K562 treated with DMSO at 1 percent for 48 hours (cell line): ENCODE measurements around the gene BTG4. TPM values are rescaled to one million over a fixed set of nuclear protein-coding genes. Genes with fewer than 3 reads are reported as not detected.

Source experiments
- total RNA-seq: library from RNA; unstranded; fragments of 300-600 nt; gene quantifications from 2 replicates; pipeline ENCODE4 v1.2.3, GENCODE V29; 2022; ENCODE audit warnings: low replicate concordance; ENCODE audit errors: extremely low read depth

The BTG4 gene
- total RNA-seq: not detected in 2 replicates

DNA sequence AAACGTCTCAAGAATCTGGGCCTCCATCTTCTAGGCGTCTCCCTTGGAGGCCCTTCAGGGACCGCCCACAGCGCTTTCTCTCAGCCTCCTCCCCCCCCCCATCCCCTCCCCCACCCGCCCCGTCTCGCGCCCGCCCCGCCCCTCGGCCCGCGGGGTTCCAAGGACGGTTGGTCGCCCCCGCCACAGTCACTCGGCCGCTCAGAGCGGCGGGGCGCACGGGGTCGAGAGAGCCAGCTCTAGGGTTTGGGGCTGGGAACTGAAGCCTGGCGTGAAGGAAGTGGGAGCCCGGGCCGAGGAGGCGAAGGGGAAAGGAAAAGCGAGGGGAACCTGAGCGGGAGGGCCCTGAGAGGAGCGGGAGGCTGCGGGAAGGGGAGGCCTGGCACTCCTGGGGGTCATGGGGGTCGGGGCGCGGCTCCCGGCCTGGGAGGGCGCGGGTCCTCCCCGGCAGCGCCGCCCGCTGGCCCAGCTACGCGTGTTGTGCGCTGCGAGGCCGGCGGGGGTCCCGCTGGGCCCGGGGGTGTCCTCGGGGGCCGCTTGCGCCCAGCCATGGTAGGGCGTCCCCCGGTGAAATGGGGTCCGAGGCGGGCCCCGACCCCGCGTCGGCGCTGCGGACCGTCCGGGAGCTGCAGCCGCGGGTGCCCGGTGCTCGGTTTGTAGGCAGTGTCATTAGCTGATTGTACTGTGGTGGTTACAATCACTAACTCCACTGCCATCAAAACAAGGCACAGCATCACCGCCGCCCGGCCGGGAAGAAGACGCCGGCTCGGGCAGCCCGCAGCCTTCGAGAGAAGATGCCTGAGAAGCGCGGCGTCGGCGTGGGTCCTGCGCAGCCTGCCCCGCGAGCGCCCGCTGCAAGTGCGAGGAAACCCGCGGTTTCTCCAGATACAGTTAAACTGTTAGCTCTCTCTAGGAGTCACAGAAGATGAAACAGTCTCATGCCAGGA lies at the start of gene BTG4:
Gene BTG4 (minus strand): TSS at position 91 of the 944 bp plus-strand sequence. CDS start 13,610 bp downstream, outside the sequence.

DNA sequence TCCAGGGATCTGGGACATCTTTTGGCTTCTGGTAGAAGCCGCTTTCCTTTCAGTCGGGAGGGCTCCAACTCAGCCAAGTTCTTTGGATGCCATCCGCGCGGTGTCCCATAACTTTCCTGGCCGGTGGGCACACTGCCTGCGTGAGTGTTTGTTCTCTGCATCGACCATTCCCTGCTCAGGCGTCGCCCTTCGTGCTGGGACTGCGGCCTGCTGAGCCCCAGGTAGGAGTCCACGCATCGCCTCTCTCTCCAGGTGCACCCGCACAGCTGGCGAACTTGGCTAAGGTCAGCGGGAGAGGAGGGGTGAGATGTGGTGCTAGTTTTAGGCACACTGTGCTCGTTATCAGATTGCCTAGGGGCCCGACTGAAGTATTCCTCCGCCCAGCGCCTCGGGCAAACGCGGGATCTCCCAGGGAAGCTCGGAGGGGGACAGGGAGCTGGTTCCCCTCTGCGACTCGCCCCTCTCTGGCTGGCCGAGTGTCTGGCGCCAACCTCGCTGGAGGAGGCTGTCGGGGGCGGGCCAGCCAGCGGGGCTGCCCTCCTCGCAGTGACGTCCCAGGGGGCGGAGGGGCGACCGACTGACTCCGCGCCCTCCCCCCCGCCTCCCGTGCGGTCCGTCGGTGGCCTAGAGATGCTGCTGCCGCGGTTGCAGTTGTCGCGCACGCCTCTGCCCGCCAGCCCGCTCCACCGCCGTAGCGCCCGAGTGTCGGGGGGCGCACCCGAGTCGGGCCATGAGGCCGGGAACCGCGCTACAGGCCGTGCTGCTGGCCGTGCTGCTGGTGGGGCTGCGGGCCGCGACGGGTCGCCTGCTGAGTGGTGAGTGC lies 28.1 kb upstream of the BTG4 start, which contains the start of gene LAYN:
Gene LAYN (plus strand): TSS at position 607 of the 823 bp plus-strand sequence. CDS start 124 bp downstream, at position 731.

DNA sequence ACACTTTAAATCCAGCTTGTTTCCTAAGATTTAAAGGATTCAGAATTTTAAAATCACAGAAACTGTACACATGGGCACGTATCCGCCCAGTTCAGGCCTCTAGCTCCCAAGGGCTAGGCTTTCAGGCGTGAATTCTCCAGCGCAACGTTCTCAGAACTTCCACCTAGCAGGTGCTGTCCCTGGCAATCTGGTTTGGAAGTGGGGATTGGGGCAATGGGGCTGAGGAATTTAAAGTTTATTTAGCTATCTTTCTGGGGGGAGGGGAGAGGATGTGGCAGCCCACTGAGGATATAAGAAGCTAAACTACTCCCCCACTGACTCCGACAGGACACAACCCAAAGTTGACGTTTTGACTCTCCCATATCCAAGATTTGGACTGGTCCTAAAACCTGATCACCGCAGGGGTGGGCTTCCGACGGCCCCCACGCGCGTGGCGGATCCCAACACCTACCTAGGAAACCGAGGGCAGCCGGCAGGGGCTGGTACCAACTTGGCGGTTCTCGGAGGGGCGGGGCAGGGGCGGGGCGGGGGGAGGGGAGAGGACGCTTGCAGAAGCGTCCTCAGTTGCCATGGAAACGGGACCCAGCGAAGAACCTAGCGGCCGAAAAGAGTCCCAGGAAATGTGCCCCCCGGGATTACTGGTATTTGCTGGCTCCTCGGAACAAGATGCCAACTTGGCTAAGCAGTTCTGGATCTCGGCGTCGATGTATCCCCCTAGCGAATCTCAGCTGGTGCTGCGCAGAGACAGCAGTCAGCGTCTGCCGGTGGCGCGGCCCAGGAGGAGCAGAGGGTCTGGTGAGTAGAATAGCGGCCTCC lies 2.2 kb upstream of the BTG4 start, which contains the start of gene HOATZ:
Gene HOATZ (plus strand): TSS at position 563 of the 816 bp plus-strand sequence. CDS start 7 bp downstream, at position 570.

Other genes with a start within 250 kb of the BTG4 start
- not detected in 2 replicates for gene POU2AF3, start 213.8 kb downstream of the BTG4 start, total RNA-seq
- not detected in 2 replicates for gene POU2AF1, start 133.1 kb downstream of the BTG4 start, total RNA-seq
- gene HOATZ, start 2.4 kb upstream of the BTG4 start, total RNA-seq: not detected in 2 replicates
- gene LAYN, start 28.3 kb upstream of the BTG4 start, total RNA-seq: not detected in 2 replicates
- not detected in 2 replicates for gene SIK2, start 90.1 kb upstream of the BTG4 start, total RNA-seq